D721Med (cell line): ENCODE results near the gene C13orf46.

Source experiments
- DNase-seq: peaks from one replicate; pipeline ENCODE4 v3.0.0; 2011; ENCODE audit warnings: low spot score; ENCODE audit not compliant: insufficient read length
- FAIRE-seq: peaks from 2 replicates; lab custom pipeline; 2011; peaks lifted over from hg19 to GRCh38; lab: Jason Lieb, UNC
- CTCF ChIP-seq: IDR thresholded peaks from 2 replicates; pipeline ENCODE4 v1.5.1; 2012; ENCODE audit warnings: mild to moderate bottlenecking, control low read depth; ENCODE audit not compliant: insufficient read depth; ENCODE audit errors: missing control alignments

Gene C13orf46

GRCh38 chr13:113934576-113934975 is 39.3 kb downstream of the C13orf46 start:
- TF ChIP-seq CTCF, result no peak
- FAIRE-seq, result no peak
- DNase-seq, result no peak

DNA sequence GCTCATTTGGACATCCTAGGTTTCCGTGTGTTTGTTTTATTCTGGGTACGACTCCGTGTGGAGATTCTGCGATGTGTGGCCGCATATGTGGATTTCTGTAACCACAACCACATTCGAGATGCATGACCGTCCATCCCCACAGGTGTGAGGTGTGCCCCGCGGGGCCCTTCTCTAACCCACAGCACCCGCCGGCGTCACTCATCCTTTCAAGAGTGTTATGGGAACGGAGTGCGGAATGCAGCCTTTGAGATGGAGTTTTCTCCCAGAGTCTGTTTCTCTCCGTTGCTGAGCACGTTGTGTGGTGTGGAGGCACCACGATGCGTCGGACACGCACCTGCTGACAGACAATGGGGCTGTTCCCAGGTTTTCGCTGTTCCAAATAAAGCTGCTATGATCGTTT is 40.0 kb downstream of the C13orf46 start:
- FAIRE-seq, result no peak
- TF ChIP-seq CTCF, result no peak
- no peak for DNase-seq

GRCh38 chr13:113931841-113932459 is 41.9 kb downstream of the C13orf46 start:
- no peak for TF ChIP-seq CTCF
- FAIRE-seq (no peak), DNase-seq (no peak)

GRCh38 chr13:113930671-113931637 is 42.9 kb downstream of the C13orf46 start:
- TF ChIP-seq CTCF, result no peak
- DNase-seq (no peak), FAIRE-seq (no peak)

DNA sequence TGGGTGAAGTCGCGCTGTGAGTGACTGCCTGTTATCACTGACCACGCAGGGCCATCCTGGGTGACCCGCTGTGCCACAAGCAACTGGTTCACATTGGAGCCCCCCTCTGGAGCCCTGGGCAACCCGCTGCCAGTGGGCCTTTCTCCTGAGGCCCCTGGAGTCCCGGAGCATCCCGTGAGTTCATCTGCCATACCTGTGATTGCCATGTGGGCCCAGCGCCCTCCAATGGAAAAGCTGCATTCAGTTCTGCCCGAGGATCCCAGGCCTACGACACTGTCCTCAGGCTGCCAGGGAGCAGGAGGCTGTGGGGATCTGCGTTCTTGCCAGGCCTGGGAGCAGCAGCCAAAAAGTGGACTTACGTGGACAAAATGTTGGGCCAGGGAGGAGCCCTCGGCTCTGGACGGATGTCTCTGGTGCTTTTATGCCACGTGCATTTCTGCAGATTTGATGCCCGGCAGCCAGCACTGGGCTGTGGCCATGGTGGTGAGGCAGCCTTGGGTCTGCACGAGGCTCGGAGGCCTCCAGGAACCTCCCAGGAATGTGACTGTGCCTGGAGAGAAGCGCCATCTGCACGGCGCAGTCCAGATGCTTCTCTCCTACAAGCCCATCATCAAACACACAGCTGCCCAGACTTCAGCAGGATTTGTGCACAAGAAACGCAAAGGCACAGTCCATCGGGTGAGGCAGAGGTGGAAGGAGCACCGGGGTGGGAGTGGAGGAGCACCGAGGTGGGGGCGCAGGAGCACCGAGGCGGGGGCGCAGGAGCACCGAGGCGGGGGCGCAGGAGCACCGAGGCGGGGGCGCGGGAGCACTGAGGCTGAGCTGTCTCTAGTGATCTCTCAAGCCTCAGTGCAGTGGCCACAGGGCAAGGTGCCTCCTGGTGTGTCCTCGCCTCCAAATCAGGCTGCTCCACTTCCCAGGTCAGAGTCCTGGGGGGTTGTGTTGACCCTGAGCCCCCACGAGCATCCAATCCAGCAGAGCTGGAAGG is 44.0 kb downstream of the C13orf46 start:
- DNase-seq (no peak), FAIRE-seq (no peak)
- TF ChIP-seq CTCF, result no peak

DNA sequence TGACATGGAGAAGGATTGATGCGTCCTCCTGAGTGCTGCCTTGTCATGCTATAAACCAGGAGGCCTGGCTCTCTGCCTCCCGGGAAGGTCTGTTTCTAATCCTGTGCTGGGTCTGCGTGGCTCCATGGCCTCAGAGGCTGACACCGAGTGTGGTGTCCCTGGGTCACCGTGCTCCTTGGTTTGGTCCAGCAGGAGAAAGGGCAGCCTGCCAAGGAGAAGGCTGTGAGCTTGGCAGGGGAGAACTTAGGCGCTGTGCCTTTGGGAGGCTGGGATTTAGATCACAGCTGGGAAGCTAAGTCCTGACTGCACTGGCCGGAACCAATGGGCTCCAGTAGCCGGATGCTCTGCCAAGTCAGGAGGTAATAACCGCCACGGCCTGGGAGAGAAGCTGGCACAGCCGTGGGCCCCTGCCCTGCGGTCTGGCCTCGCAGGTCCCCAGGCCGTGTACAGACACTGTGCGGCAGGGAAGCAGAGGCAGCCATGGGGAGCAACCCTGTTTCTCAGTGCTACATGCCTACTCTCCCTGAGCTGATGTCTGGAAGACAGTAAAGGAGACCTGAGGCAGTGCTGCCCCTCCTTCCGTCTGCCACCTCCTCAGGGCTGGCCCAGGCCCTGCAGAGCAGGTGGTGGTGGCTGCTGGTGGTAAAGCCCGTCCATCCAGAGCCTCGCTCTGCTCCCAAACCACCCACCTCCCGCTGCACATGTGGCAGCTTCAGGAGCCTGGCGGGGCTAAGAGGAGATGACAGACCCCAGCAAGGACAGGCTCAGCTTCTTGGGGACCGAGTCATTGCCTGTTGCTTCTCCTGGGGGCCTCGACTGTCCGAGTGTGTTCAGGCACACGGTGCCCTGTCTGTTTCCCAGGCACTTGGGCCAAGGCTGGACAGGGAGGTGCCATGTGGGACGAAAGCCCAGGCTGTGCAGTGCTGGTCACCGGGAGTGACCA is 44.9 kb downstream of the C13orf46 start:
- DNase-seq (no peak), FAIRE-seq (no peak)
- TF ChIP-seq CTCF, result no peak
